Neuronal stem cell (in vitro differentiated cells): ENCODE results near the gene SLC22A7. TPM values are rescaled to one million over a fixed set of nuclear protein-coding genes. Genes with fewer than 3 reads are reported as not detected.
"Not testable (repeated sequence)": the region's sequence is repeated elsewhere in the genome, so short reads cannot be mapped to it uniquely, and the experiment has no call there.

Source experiments
- DNase-seq: peaks from one replicate; pipeline ENCODE4 v3.0.0-alpha.2; 2013; ENCODE audit warnings: low spot score
- H2AFZ ChIP-seq: one replicate; pipeline ENCODE4 v1.6.1; 2013; ENCODE audit warnings: mild to moderate bottlenecking, low read length, inconsistent platforms
- H2AK5ac ChIP-seq: 2 replicates; pipeline ENCODE4 v1.6.1; 2013; ENCODE audit warnings: low read depth, mild to moderate bottlenecking, inconsistent platforms, low read length, moderate library complexity, mixed read lengths
- H2BK120ac ChIP-seq: 2 replicates; pipeline ENCODE4 v1.6.1; 2013; ENCODE audit warnings: low read depth, mild to moderate bottlenecking, inconsistent platforms, low read length, moderate library complexity, mixed read lengths
- H2BK12ac ChIP-seq: one replicate; pipeline ENCODE4 v1.6.1; 2013; ENCODE audit warnings: low read length, inconsistent platforms
- H2BK15ac ChIP-seq: 2 replicates; pipeline ENCODE4 v1.6.1; 2013; ENCODE audit warnings: mild to moderate bottlenecking, low read length, inconsistent platforms, mixed read lengths
- H2BK5ac ChIP-seq: one replicate; pipeline ENCODE4 v1.6.1; 2013; ENCODE audit warnings: inconsistent platforms, mild to moderate bottlenecking, low read length, moderate library complexity
- H3K14ac ChIP-seq: one replicate; pipeline ENCODE4 v1.6.1; 2013; ENCODE audit warnings: low read length, inconsistent platforms
- H3K18ac ChIP-seq: 2 replicates; pipeline ENCODE4 v1.6.1; 2013; ENCODE audit warnings: low read length, inconsistent platforms
- H3K23ac ChIP-seq: 2 replicates; pipeline ENCODE4 v1.6.1; 2013; ENCODE audit warnings: low read depth, mild to moderate bottlenecking, mixed read lengths, low read length, inconsistent platforms; ENCODE audit not compliant: poor library complexity
- H3K27ac ChIP-seq: replicated peaks from 3 replicates; pipeline ENCODE4 v1.5.1; 2013; ENCODE audit warnings: low read length, inconsistent platforms
- H3K27me3 ChIP-seq, 3 experiments: 2 replicates each; pipeline ENCODE4 v1.6.1; 2013; ENCODE audit warnings: low read length in 3 of 3, mild to moderate bottlenecking in 2 of 3, inconsistent platforms in 1 of 3, low read depth in 1 of 3, mixed read lengths in 1 of 3, moderate library complexity in 1 of 3; ENCODE audit not compliant: control insufficient read depth in 3 of 3, insufficient read depth in 3 of 3
- H3K36me3 ChIP-seq, 2 donors: replicated peaks in 1 of 2; 2 replicates each; pipeline ENCODE4 v1.6.1; 2013; ENCODE audit warnings: low read length in 2 of 2; ENCODE audit not compliant: control insufficient read depth in 2 of 2, insufficient read depth in 2 of 2
- H3K4ac ChIP-seq: 2 replicates; pipeline ENCODE4 v1.6.1; 2013; ENCODE audit warnings: inconsistent platforms, mild to moderate bottlenecking, low read length, moderate library complexity
- H3K4me1 ChIP-seq, 2 donors: 1 replicate in 1 of 2; 2 replicates in 1 of 2; pipeline ENCODE4 v1.6.1; 2013; ENCODE audit warnings: low read length in 2 of 2, low read depth in 1 of 2; ENCODE audit not compliant: control insufficient read depth in 2 of 2, insufficient read depth in 1 of 2
- H3K4me2 ChIP-seq: one replicate; pipeline ENCODE4 v1.6.1; 2013; ENCODE audit warnings: mild to moderate bottlenecking, low read length, inconsistent platforms; ENCODE audit not compliant: insufficient read depth, poor library complexity, severe bottlenecking
- H3K4me3 ChIP-seq, 2 donors: 2 replicates each; pipeline ENCODE4 v1.5.1; 2013; ENCODE audit warnings: low read length in 2 of 2, mild to moderate bottlenecking in 2 of 2, inconsistent platforms in 1 of 2, moderate library complexity in 1 of 2
- H3K79me1 ChIP-seq: one replicate; pipeline ENCODE4 v1.6.1; 2013; ENCODE audit warnings: low read depth, mild to moderate bottlenecking, inconsistent platforms, low read length, moderate library complexity
- H3K9ac ChIP-seq: one replicate; pipeline ENCODE4 v1.6.1; 2013; ENCODE audit warnings: mild to moderate bottlenecking, low read depth, low read length, inconsistent platforms; ENCODE audit not compliant: poor library complexity
- H3K9me3 ChIP-seq, 2 donors: replicated peaks in 1 of 2; 2 replicates each; pipeline versions ENCODE3 to v1.6.1; 2013; ENCODE audit warnings: low read length in 2 of 2, mild to moderate bottlenecking in 2 of 2, inconsistent platforms in 1 of 2, low read depth in 1 of 2, mixed read lengths in 1 of 2, moderate library complexity in 1 of 2; ENCODE audit not compliant: control insufficient read depth in 2 of 2, insufficient read depth in 1 of 2
- H4K8ac ChIP-seq: one replicate; pipeline ENCODE4 v1.6.1; 2013; ENCODE audit warnings: low read depth, mild to moderate bottlenecking, inconsistent platforms, low read length, moderate library complexity
- H4K91ac ChIP-seq: one replicate; pipeline ENCODE4 v1.6.1; 2013; ENCODE audit warnings: low read length, low read depth, mild to moderate bottlenecking, inconsistent platforms; ENCODE audit not compliant: poor library complexity
- WGBS, 2 donors: extraction: QIAGEN DNeasy Blood & Tissue Kit; methylation state at CpG; one replicate each; pipeline ENCODE4 v1.1.7; 2013; ENCODE audit warnings: missing lambda C conversion rate in 2 of 2, mixed read lengths in 1 of 2; ENCODE audit not compliant: insufficient read length in 2 of 2, insufficient replicate concordance in 1 of 2; ENCODE audit errors: extremely low coverage in 2 of 2; 5-methylcytosine and 5-hydroxymethylcytosine counted together
- small RNA-seq: library from polyadenylated mRNA; stranded (forward); fragments of <200 nt; extraction: miRNeasy Mini kit (QIAGEN cat#:217004); gene quantifications from one replicate; pipeline ENCODE3, GENCODE V24; 2013; ENCODE audit not compliant: insufficient read depth

The SLC22A7 gene

GRCh38 chr6:43347444-43347843, 49.4 kb downstream of the SLC22A7 start:
- no peak overlapping the region for H2BK120ac ChIP-seq
- H3K14ac ChIP-seq: no peak overlapping the region
- no peak overlapping the region for H2BK15ac ChIP-seq
- no peaks in the 10 kb centered on the region for H3K27me3 ChIP-seq
- H3K79me1 ChIP-seq: no peaks in the 10 kb centered on the region
- no peak overlapping the region for H4K91ac ChIP-seq
- no peak overlapping the region for H3K4me3 ChIP-seq
- no peak overlapping the region for H3K18ac ChIP-seq
- H3K23ac ChIP-seq: no peak overlapping the region
- H3K4ac ChIP-seq: no peak overlapping the region
- H3K27ac ChIP-seq: no peak overlapping the region
- H4K8ac ChIP-seq: no peak overlapping the region
- H2BK5ac ChIP-seq: no peak overlapping the region
- H3K4me2 ChIP-seq: no peak overlapping the region
- no peak for DNase-seq
- no peak overlapping the region for H2BK12ac ChIP-seq
- H3K9me3 ChIP-seq: no peaks in the 10 kb centered on the region
- H2AFZ ChIP-seq: no peak overlapping the region
- no peak overlapping the region for H2AK5ac ChIP-seq
- H3K4me1 ChIP-seq: no peaks in the 10 kb centered on the region
- no CpG with 5 or more reads among the region's 3 CpGs for WGBS, 2 donors
- H3K9ac ChIP-seq: no peak overlapping the region
- peaks cover 11 to 90% of the 10 kb centered on the region in 2 donors for H3K36me3 ChIP-seq

GRCh38 chr6:43351951-43352350, 53.9 kb downstream of the SLC22A7 start:
- not testable (repeated sequence) for H3K18ac ChIP-seq, H2AK5ac ChIP-seq, H3K4me2 ChIP-seq, H2AFZ ChIP-seq, DNase-seq, H3K27ac ChIP-seq, H3K9ac ChIP-seq, H4K8ac ChIP-seq, H2BK5ac ChIP-seq, H3K79me1 ChIP-seq, H3K4me3 ChIP-seq, H3K9me3 ChIP-seq, H2BK12ac ChIP-seq, H3K4ac ChIP-seq, H4K91ac ChIP-seq, H3K4me1 ChIP-seq, H3K14ac ChIP-seq, H3K27me3 ChIP-seq, H2BK15ac ChIP-seq, H3K23ac ChIP-seq, H2BK120ac ChIP-seq
- H3K36me3 ChIP-seq: peaks cover 22 to 87% of the 10 kb centered on the region in 2 donors
- no CpG with 5 or more reads among the region's 5 CpGs for WGBS, 2 donors

Small RNAs within 50 kb of the gene (small RNA-seq; reads per million reads assigned to genes)
- gene RPL12P47: not detected
